Tibial nerve (tissue), 4 donors: Measurements from ENCODE around the gene SETD1B.

Experiments used
- CTCF ChIP-seq, 5 experiments: fragments of 200-600 bp in 3 of 5; fragments of 450-650 bp in 2 of 5; sonication (generic) in 3 of 5; IDR thresholded peaks; one replicate each; pipeline ENCODE4 v1.5.1; 2016 to 2019; ENCODE audit warnings: antibody characterized with exemption in 5 of 5, mild to moderate bottlenecking in 3 of 5, moderate library complexity in 2 of 5
- EP300 ChIP-seq, 2 donors: sonication (generic); formaldehyde crosslinking; IDR thresholded peaks; one replicate each; pipeline ENCODE4 v1.6.1; 2017; ENCODE audit warnings: antibody characterized with exemption in 2 of 2, mild to moderate bottlenecking in 1 of 2
- POLR2A ChIP-seq, 2 donors: fragments of 450-650 bp; IDR thresholded peaks; one replicate each; pipeline ENCODE4 v1.6.1; 2017; ENCODE audit warnings: antibody characterized with exemption in 2 of 2, mild to moderate bottlenecking in 2 of 2, moderate library complexity in 2 of 2

GRCh38 chr12:121794534-121795033 lies 9.2 kb upstream of the SETD1B start:
- no peak for TF ChIP-seq POLR2A (IDR thresholded peaks at IDR 0.05)
- TF ChIP-seq CTCF (IDR thresholded peaks at IDR 0.05) = no peak
- no peak for TF ChIP-seq EP300 (IDR thresholded peaks at IDR 0.05)
